HepG2 (cell line): ENCODE data around the gene SLC5A4. TPM values are rescaled to one million over a fixed set of nuclear protein-coding genes. Genes with fewer than 3 reads are reported as not detected.
"Not testable (repeated sequence)": the region's sequence is repeated elsewhere in the genome, so short reads cannot be mapped to it uniquely, and the experiment has no call there.

Experiments used
- ATAC-seq: fragments of 200-7000 bp; cut with Tn5 transposase; 3 replicates; pipeline ENCODE4 v1.9.1; 2020; ENCODE audit warnings: mild to moderate bottlenecking, moderate library complexity
- BruUV-seq: library from RNA; stranded (reverse); fragments of 400-500 nt; replicated peaks from 2 replicates; lab custom pipeline; 2021; lab: Mats Ljungman, UMichigan
- CTCF ChIA-PET: fragments of 300-600 bp; formaldehyde crosslinking; extraction: SDS; loops from one replicate; lab custom pipeline; 2021; ENCODE audit warnings: low total read pairs, inconsistent platforms, low intra/inter-chr PET ratio; lab: Yijun Ruan, JAX
- POLR2A ChIA-PET: fragments of 350-600 bp; sonication (Branson Sonifier 250); formaldehyde crosslinking; loops from one replicate; lab custom pipeline; 2020; ENCODE audit warnings: antibody characterized with exemption, inconsistent platforms; lab: Yijun Ruan, JAX
- DNase-seq: peaks from one replicate; pipeline ENCODE4 v3.0.0-alpha.2; 2015; ENCODE audit warnings: low spot score
- FAIRE-seq: peaks from 3 replicates; lab custom pipeline; 2011; peaks lifted over from hg19 to GRCh38; lab: Jason Lieb, UNC
- H2AFZ ChIP-seq: one replicate; pipeline ENCODE4 v1.6.1; 2011; ENCODE audit warnings: low read length, inconsistent platforms
- H3K27ac ChIP-seq: fragments of 300-600 bp; 3 replicates; pipeline ENCODE4 v1.8.0; 2011; ENCODE audit warnings: mixed run types, mild to moderate bottlenecking, mixed read lengths, low read length, inconsistent platforms; ENCODE audit not compliant: insufficient read depth; ENCODE audit errors: extremely low read length
- H3K27me3 ChIP-seq, 2 experiments: fragments of 200-600 bp in 1 of 2; 2 replicates in 1 of 2; 3 replicates in 1 of 2; pipeline versions ENCODE4 v1.6.0 to v1.8.0; 2011; ENCODE audit warnings: low read length in 2 of 2, mild to moderate bottlenecking in 2 of 2, moderate library complexity in 2 of 2, inconsistent platforms in 1 of 2; ENCODE audit not compliant: insufficient read depth in 2 of 2, control insufficient read depth in 1 of 2
- H3K36me3 ChIP-seq, 2 experiments: fragments of 200-600 bp in 1 of 2; replicated peaks in 1 of 2; 2 replicates in 1 of 2; 3 replicates in 1 of 2; pipeline versions ENCODE4 v1.5.1 to v1.8.0; 2011; ENCODE audit warnings: low read length in 2 of 2, inconsistent platforms in 1 of 2; ENCODE audit not compliant: insufficient read depth in 2 of 2, control insufficient read depth in 1 of 2
- H3K4me1 ChIP-seq: 2 replicates; pipeline ENCODE4 v1.5.1; 2012; ENCODE audit warnings: low read length, inconsistent platforms; ENCODE audit not compliant: insufficient read depth
- H3K4me2 ChIP-seq: 2 replicates; pipeline ENCODE4 v1.6.0; 2011; ENCODE audit warnings: low read depth, low read length, inconsistent platforms
- H3K4me3 ChIP-seq, 3 experiments: fragments of 200-600 bp in 1 of 3; sonication (generic), shearing (Covaris generic) in 1 of 3; replicated peaks in 1 of 3; 2 replicates each; pipeline ENCODE4 v1.5.1; 2011 to 2016; ENCODE audit warnings: low read length in 3 of 3, inconsistent platforms in 2 of 3, low read depth in 2 of 3, mild to moderate bottlenecking in 2 of 3, control low read depth in 1 of 3, mixed read lengths in 1 of 3; ENCODE audit not compliant: insufficient read depth in 1 of 3
- H3K79me2 ChIP-seq: one replicate; pipeline ENCODE4 v1.6.1; 2011; ENCODE audit warnings: low read length, inconsistent platforms; ENCODE audit not compliant: insufficient read depth
- H3K9ac ChIP-seq: 2 replicates; pipeline ENCODE4 v1.6.0; 2011; ENCODE audit warnings: mild to moderate bottlenecking, low read depth, low read length, inconsistent platforms; ENCODE audit not compliant: insufficient read depth
- H3K9me3 ChIP-seq: 2 replicates; pipeline ENCODE4 v1.5.1; 2012; ENCODE audit warnings: mild to moderate bottlenecking, low read length
- H4K20me1 ChIP-seq: 2 replicates; pipeline ENCODE4 v1.6.0; 2011; ENCODE audit warnings: inconsistent platforms, mild to moderate bottlenecking, low read length, moderate library complexity; ENCODE audit not compliant: insufficient read depth
- GTF2F1 ChIP-seq: fragments of 150-350 bp; IDR thresholded peaks from 2 replicates; pipeline ENCODE4 v1.6.1; 2014; ENCODE audit warnings: low read length
- HMG20A ChIP-seq: IDR thresholded peaks from 2 replicates; pipeline ENCODE4 v1.6.1; 2016; ENCODE audit warnings: borderline replicate concordance
- PRDM10 ChIP-seq: sonication (generic); formaldehyde crosslinking; IDR thresholded peaks from 2 replicates; pipeline ENCODE4 v1.4.0; 2020; ENCODE audit warnings: low read depth, missing genetic modification reagents
- TBL1XR1 ChIP-seq: fragments of 150-350 bp; IDR thresholded peaks from 2 replicates; pipeline ENCODE4 v1.6.1; 2014; ENCODE audit warnings: borderline replicate concordance, low read length; ENCODE audit not compliant: partially characterized antibody
- ZBTB34 ChIP-seq: sonication (generic); formaldehyde crosslinking; IDR thresholded peaks from 2 replicates; pipeline ENCODE4 v1.8.0; 2022; ENCODE audit warnings: mild to moderate bottlenecking, missing genetic modification reagents
- ZNF3 ChIP-seq: IDR thresholded peaks from 2 replicates; pipeline ENCODE4 v1.7.0; 2017; ENCODE audit warnings: inconsistent platforms
- WGBS: methylation state at CpG from one replicate; pipeline ENCODE4 v1.1.6; 2017; ENCODE audit warnings: low lambda C conversion rate; 5-methylcytosine and 5-hydroxymethylcytosine counted together
- in situ Hi-C: cut with HindIII; loops from 2 replicates; pipeline ENCODE4 v1.10.0; 2017; ENCODE audit warnings: low pct_unique_long_range_greater_than_20kb; ENCODE audit not compliant: extremely low pct_ligation_motif_present
- intact Hi-C: fragments of 100-400 bp; cut with micrococcal nuclease; formaldehyde crosslinking; loops from one replicate; pipeline ENCODE4 v1.10.0; 2022; ENCODE audit not compliant: unreplicated experiment
- polyA plus RNA-seq, 8 experiments: library from polyadenylated mRNA; depleted of rRNA in 3 of 8; stranded (reverse) in 7 of 8; unstranded in 1 of 8; fragments of >200 nt; fragmentation: Illumina TruSeq in 4 of 8; extraction: Trizol in 4 of 8; gene quantifications; 2 replicates each; pipeline versions ENCODE4 v1.2.1 to v1.2.3, GENCODE V29; 2011 to 2016; ENCODE audit warnings: low read depth in 4 of 8, missing spikeins in 1 of 8, mixed read lengths in 1 of 8; ENCODE audit not compliant: insufficient read depth in 1 of 8
- total RNA-seq, 5 experiments: library from RNA; depleted of rRNA; stranded (reverse); fragments of >200 nt; fragmentation: Illumina TruSeq; extraction: Trizol; gene quantifications; 2 replicates each; pipeline ENCODE4 v1.2.3, GENCODE V29; 2016; ENCODE audit warnings: low read depth in 1 of 5

Gene SLC5A4
- total and polyA plus RNA-seq, 2 of the 13 experiments (the other 11 are each of a cell fraction or from before 2014, with no cell fraction given): not detected

GRCh38 chr22:32191021-32191420 is 64.1 kb downstream of the SLC5A4 start:
- H2AFZ ChIP-seq, H3K4me1 ChIP-seq, BruUV-seq, FAIRE-seq, ATAC-seq, H3K27me3 ChIP-seq, H3K9ac ChIP-seq, POLR2A ChIA-PET, CTCF ChIA-PET, H3K4me2 ChIP-seq, H4K20me1 ChIP-seq, intact Hi-C loops, H3K4me3 ChIP-seq, DNase-seq, H3K36me3 ChIP-seq, H3K27ac ChIP-seq, H3K9me3 ChIP-seq, in situ Hi-C loops, H3K79me2 ChIP-seq: not testable (repeated sequence)
- WGBS: 37% methylated on average over 11 of the region's 15 CpGs

DNA sequence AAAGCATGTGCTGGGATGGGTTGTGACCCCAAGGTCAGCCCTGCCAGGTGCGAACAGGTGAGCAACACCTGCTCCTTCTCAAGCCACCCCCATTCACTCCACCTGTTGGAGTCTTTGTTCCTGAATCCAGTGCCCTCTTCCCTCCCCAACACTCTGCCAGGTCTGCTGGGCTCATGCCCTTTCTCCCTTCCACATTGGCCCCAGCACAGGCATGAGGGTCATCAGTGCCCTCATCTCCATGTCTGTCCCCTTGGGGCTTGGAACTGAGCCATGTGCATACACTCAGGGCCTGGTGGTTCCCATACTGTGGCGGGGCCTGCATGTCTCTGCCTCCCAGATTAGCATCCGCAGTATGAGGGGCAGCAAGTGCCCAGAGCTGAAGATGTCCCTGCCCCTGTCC is 69.3 kb downstream of the SLC5A4 start:
- ChIA-PET POLR2A (no interaction called here), CTCF (no interaction called here)
- 10% methylated on average over 2 of the region's 3 CpGs for WGBS
- H3K36me3 ChIP-seq: no peaks in the 10 kb centered on the region
- no peak overlapping the region for H3K27ac ChIP-seq
- no peak overlapping the region for H3K4me3 ChIP-seq
- DNase-seq: no peak
- no peak for ATAC-seq
- no peak overlapping the region for H3K9ac ChIP-seq
- H3K4me1 ChIP-seq: no peaks in the 10 kb centered on the region
- no peaks in the 10 kb centered on the region for H3K9me3 ChIP-seq
- intact Hi-C loops: no loop called here
- no peaks in the 10 kb centered on the region for H4K20me1 ChIP-seq
- no peaks in the 10 kb centered on the region for H3K79me2 ChIP-seq
- no peak for FAIRE-seq
- H2AFZ ChIP-seq: no peak overlapping the region
- peaks cover 0 to 4% of the 10 kb centered on the region in 2 experiments; a peak in 1 of 5 replicates for H3K27me3 ChIP-seq
- TF ChIP-seq HMG20A (no peak), GTF2F1 (no peak), TBL1XR1 (no peak), ZBTB34 (CRISPR knock-in tag) (no peak), PRDM10 (CRISPR knock-in tag) (no peak), ZNF3 (no peak)
- BruUV-seq: no TSS peak
- H3K4me2 ChIP-seq: no peak overlapping the region
- in situ Hi-C loops: no loop called here
